ENCODE results near the gene ARFGAP1. TPM values are rescaled to one million over a fixed set of nuclear protein-coding genes. Genes with fewer than 3 reads are reported as not detected.

The ARFGAP1 gene
- total RNA-seq, 1 donor from 2014 or later, result 45.3 TPM

GRCh38 chr20:63309261-63310071 lies 36.9 kb downstream of the ARFGAP1 start:
- no peak for DNase-seq

GRCh38 chr20:63310265-63310991 lies 37.8 kb downstream of the ARFGAP1 start:
- no peak for DNase-seq

- no peak for DNase-seq
Observed at GRCh38 chr20:63311186-63311832, 38.7 kb downstream of the ARFGAP1 start.

- DNase-seq, result no peak
Observed at GRCh38 chr20:63311833-63312243, 39.2 kb downstream of the ARFGAP1 start.

GRCh38 chr20:63312273-63312672 lies 39.7 kb downstream of the ARFGAP1 start:
- no peak for DNase-seq

- no peak for DNase-seq
Observed at GRCh38 chr20:63312690-63313348, 40.2 kb downstream of the ARFGAP1 start.

- DNase-seq, result no peak
Observed at GRCh38 chr20:63313349-63314014, 40.9 kb downstream of the ARFGAP1 start.

- DNase-seq, result no peak
Observed at GRCh38 chr20:63314015-63314471, 41.4 kb downstream of the ARFGAP1 start.

- no peak for DNase-seq
Observed at GRCh38 chr20:63314566-63315239, 42.1 kb downstream of the ARFGAP1 start.

GRCh38 chr20:63315240-63315689 lies 42.7 kb downstream of the ARFGAP1 start:
- DNase-seq, result no peak

GRCh38 chr20:63315731-63316491 lies 43.3 kb downstream of the ARFGAP1 start:
- no peak for DNase-seq

GRCh38 chr20:63316502-63316921 lies 43.9 kb downstream of the ARFGAP1 start:
- no peak for DNase-seq

- no peak for DNase-seq
Observed at GRCh38 chr20:63317061-63317460, 44.4 kb downstream of the ARFGAP1 start.

- no peak for DNase-seq
Observed at GRCh38 chr20:63317601-63318291, 45.1 kb downstream of the ARFGAP1 start.

- no peak for DNase-seq
Observed at GRCh38 chr20:63318391-63319163, 46.0 kb downstream of the ARFGAP1 start.

GRCh38 chr20:63319164-63320040 lies 46.8 kb downstream of the ARFGAP1 start:
- DNase-seq, result no peak

GRCh38 chr20:63320041-63320511 lies 47.5 kb downstream of the ARFGAP1 start:
- no peak for DNase-seq
